Hepatocyte (in vitro differentiated cells): ENCODE data around the gene CDHR2. TPM values are rescaled to one million over a fixed set of nuclear protein-coding genes. Genes with fewer than 3 reads are reported as not detected.

Experiments
- DNase-seq: peaks from one replicate; pipeline ENCODE4 v3.0.0-alpha.2; 2016; ENCODE audit warnings: low spot score
- H2AFZ ChIP-seq: fragments of 200-600 bp; sonication (generic); 2 replicates; pipeline ENCODE4 v1.6.0; 2016; ENCODE audit warnings: antibody characterized with exemption, mild to moderate bottlenecking
- H3K27ac ChIP-seq: fragments of 200-600 bp; sonication (generic); 2 replicates; pipeline ENCODE4 v1.5.1; 2016; ENCODE audit warnings: mild to moderate bottlenecking
- H3K27me3 ChIP-seq: fragments of 200-600 bp; sonication (generic); 2 replicates; pipeline ENCODE4 v1.6.1; 2016
- H3K36me3 ChIP-seq: fragments of 200-600 bp; sonication (generic); replicated peaks from 2 replicates; pipeline ENCODE4 v1.5.1; 2016; ENCODE audit warnings: low read depth; ENCODE audit not compliant: insufficient read depth
- H3K4me1 ChIP-seq: fragments of 200-600 bp; sonication (generic); 2 replicates; pipeline ENCODE4 v1.5.1; 2016; ENCODE audit warnings: mild to moderate bottlenecking, moderate library complexity; ENCODE audit not compliant: insufficient read depth
- H3K4me2 ChIP-seq: fragments of 200-600 bp; sonication (generic); 2 replicates; pipeline ENCODE4 v1.6.0; 2016
- H3K4me3 ChIP-seq: fragments of 200-600 bp; sonication (generic); 2 replicates; pipeline ENCODE4 v1.5.1; 2016; ENCODE audit warnings: mild to moderate bottlenecking
- H3K79me2 ChIP-seq: fragments of 200-600 bp; sonication (generic); 2 replicates; pipeline ENCODE4 v1.6.0; 2017; ENCODE audit warnings: mild to moderate bottlenecking
- H3K9me2 ChIP-seq: fragments of 200-600 bp; sonication (generic); replicated peaks from 2 replicates; pipeline ENCODE4 v1.6.0; 2017; ENCODE audit warnings: mild to moderate bottlenecking; ENCODE audit not compliant: insufficient read depth
- H3K9me3 ChIP-seq: fragments of 200-600 bp; sonication (generic); 2 replicates; pipeline ENCODE4 v1.5.1; 2016; ENCODE audit warnings: low read depth, mild to moderate bottlenecking
- H4K20me1 ChIP-seq: fragments of 200-600 bp; sonication (generic); 2 replicates; pipeline ENCODE4 v1.6.0; 2016; ENCODE audit warnings: mild to moderate bottlenecking; ENCODE audit not compliant: insufficient read depth, poor library complexity, severe bottlenecking
- EZH2 ChIP-seq: fragments of 200-600 bp; sonication (generic); IDR thresholded peaks from 2 replicates; pipeline ENCODE4 v1.6.1; 2016; ENCODE audit warnings: antibody characterized with exemption, mild to moderate bottlenecking, borderline replicate concordance
- EZH2phosphoT487 ChIP-seq: fragments of 200-600 bp; sonication (generic); IDR thresholded peaks from one replicate; pipeline ENCODE4 v1.6.1; 2018; ENCODE audit warnings: antibody characterized with exemption, mild to moderate bottlenecking, low read depth, moderate library complexity; ENCODE audit not compliant: unreplicated experiment, severe bottlenecking
- WGBS: methylation state at CpG from one replicate; pipeline ENCODE4 v1.1.6; 2016; ENCODE audit warnings: low lambda C conversion rate; ENCODE audit errors: missing lambda C conversion rate; 5-methylcytosine and 5-hydroxymethylcytosine counted together
- polyA plus RNA-seq: library from polyadenylated mRNA; unstranded; fragments of >200 nt; fragmentation: Nextera tagmentation; extraction: Ambion mirVana; gene quantifications from 2 replicates; pipeline ENCODE4 v1.2.1, GENCODE V29; 2016
- total RNA-seq: library from RNA; depleted of rRNA; stranded (reverse); fragments of >200 nt; gene quantifications from 2 replicates; pipeline ENCODE4 v1.2.3, GENCODE V29; 2014
- TF ChIP-seq, protein P1 (sequence below): fragments of 200-600 bp; sonication (generic); IDR thresholded peaks from 2 replicates; pipeline ENCODE4 v1.5.1; 2016; ENCODE audit warnings: antibody characterized with exemption, mild to moderate bottlenecking; ENCODE audit not compliant: poor library complexity

The CDHR2 gene
- total and polyA plus RNA-seq, 2 experiments from 2014 or later = 28.3 to 29.8 TPM

DNA sequence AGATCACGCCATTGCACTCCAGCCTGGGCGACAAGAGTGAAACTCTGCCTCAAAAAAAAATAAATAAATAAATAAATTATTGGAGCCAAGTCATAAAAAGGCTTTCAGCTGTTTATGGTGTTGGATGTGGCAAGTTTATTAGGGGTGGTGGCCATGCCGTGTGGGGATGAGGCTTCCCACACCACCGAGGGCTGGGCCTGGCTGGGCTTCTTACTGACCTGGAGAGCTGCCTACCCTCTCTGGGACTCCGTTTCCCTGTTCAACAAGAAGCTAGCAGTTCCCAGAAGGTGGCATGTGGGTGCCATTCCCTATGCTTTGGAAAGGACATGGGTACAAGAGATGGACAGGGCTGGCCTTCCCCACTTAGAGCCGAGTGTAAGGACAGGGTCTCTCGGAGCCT lies 38.3 kb downstream of the CDHR2 start:
- Histone ChIP-seq H2AFZ (no peak overlapping the region), H3K9me2 (no peaks in the 10 kb centered on the region), H3K4me3 (no peak overlapping the region), H3K27me3 (no peaks in the 10 kb centered on the region), H3K4me2 (no peak overlapping the region), H3K27ac (no peak overlapping the region), H4K20me1 (no peaks in the 10 kb centered on the region), H3K4me1 (no peaks in the 10 kb centered on the region), H3K36me3 (no peaks in the 10 kb centered on the region), H3K9me3 (no peaks in the 10 kb centered on the region), H3K79me2 (no peaks in the 10 kb centered on the region)
- TF ChIP-seq EZH2phosphoT487 = no peak
- TF ChIP-seq, protein P1, sequence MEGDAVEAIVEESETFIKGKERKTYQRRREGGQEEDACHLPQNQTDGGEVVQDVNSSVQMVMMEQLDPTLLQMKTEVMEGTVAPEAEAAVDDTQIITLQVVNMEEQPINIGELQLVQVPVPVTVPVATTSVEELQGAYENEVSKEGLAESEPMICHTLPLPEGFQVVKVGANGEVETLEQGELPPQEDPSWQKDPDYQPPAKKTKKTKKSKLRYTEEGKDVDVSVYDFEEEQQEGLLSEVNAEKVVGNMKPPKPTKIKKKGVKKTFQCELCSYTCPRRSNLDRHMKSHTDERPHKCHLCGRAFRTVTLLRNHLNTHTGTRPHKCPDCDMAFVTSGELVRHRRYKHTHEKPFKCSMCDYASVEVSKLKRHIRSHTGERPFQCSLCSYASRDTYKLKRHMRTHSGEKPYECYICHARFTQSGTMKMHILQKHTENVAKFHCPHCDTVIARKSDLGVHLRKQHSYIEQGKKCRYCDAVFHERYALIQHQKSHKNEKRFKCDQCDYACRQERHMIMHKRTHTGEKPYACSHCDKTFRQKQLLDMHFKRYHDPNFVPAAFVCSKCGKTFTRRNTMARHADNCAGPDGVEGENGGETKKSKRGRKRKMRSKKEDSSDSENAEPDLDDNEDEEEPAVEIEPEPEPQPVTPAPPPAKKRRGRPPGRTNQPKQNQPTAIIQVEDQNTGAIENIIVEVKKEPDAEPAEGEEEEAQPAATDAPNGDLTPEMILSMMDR = no peak
- TF ChIP-seq EZH2 = no peak
- DNase-seq = no peak
- 85% methylated on average over 7 of the region's 7 CpGs for WGBS

- TF ChIP-seq, protein P1 = no peak
- TF ChIP-seq EZH2phosphoT487 = no peak
- no peak for TF ChIP-seq EZH2
- no peak overlapping the region for H3K27ac ChIP-seq
- H3K4me3 ChIP-seq = no peak overlapping the region
- no peaks in the 10 kb centered on the region for H3K79me2 ChIP-seq
- no peaks in the 10 kb centered on the region for H3K27me3 ChIP-seq
- H4K20me1 ChIP-seq = no peaks in the 10 kb centered on the region
- no peaks in the 10 kb centered on the region for H3K9me3 ChIP-seq
- H3K4me2 ChIP-seq = no peak overlapping the region
- no peaks in the 10 kb centered on the region for H3K36me3 ChIP-seq
- H2AFZ ChIP-seq = no peak overlapping the region
- H3K4me1 ChIP-seq = no peaks in the 10 kb centered on the region
- no peak for DNase-seq
- no peaks in the 10 kb centered on the region for H3K9me2 ChIP-seq
Observed at GRCh38 chr5:176588297-176588696, 39.2 kb downstream of the CDHR2 start.

DNA sequence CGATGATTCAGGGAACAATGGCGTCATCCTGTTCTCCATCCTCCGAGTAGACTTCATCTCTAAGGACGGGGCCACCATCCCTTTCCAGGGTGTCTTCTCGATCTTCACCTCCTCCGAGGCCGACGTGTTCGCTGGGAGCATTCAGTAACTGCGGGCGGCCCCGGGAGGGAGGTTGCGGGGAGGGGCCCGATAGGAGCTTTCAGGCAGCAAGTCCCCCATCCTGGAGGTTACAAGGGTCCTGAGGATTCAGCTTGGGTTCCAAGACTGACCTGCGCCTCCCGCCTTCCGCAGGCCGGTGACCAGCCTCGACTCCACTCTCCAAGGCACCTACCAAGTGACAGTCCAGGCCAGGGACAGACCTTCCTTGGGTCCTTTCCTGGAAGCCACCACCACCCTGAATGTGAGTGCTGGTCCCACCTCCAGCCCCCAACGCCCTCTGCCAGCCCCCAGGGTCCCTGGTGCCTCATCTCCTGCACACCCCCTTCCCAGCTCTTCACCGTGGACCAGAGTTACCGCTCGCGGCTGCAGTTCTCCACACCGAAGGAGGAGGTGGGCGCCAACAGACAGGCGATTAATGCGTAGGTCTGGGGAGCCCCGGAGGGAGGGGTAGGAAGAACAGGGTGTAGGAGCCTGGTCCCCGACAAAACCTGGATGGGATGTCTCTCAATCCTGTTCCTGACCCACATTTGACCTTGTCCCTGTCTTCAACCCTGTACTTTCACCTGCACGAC lies 40.1 kb downstream of the CDHR2 start:
- no peak overlapping the region for H3K27ac ChIP-seq
- H3K36me3 ChIP-seq = no peaks in the 10 kb centered on the region
- H4K20me1 ChIP-seq = no peaks in the 10 kb centered on the region
- H3K27me3 ChIP-seq = no peaks in the 10 kb centered on the region
- H3K9me2 ChIP-seq = no peaks in the 10 kb centered on the region
- H3K4me1 ChIP-seq = no peaks in the 10 kb centered on the region
- no peak overlapping the region for H3K4me2 ChIP-seq
- no peak for DNase-seq
- no peak for TF ChIP-seq EZH2
- TF ChIP-seq, protein P1 = no peak
- no peak for TF ChIP-seq EZH2phosphoT487
- no peak overlapping the region for H3K4me3 ChIP-seq
- H3K79me2 ChIP-seq = no peaks in the 10 kb centered on the region
- no peak overlapping the region for H2AFZ ChIP-seq
- no peaks in the 10 kb centered on the region for H3K9me3 ChIP-seq
- 88% methylated on average over 30 of the region's 31 CpGs for WGBS
